Epithelial cell of proximal tubule (primary cell): ENCODE data around the gene DPP10. TPM values are rescaled to one million over a fixed set of nuclear protein-coding genes. Genes with fewer than 3 reads are reported as not detected.

Source experiments
- DNase-seq: peaks from one replicate; pipeline ENCODE4 v3.0.0-alpha.2; 2011; ENCODE audit warnings: low read depth
- H3K4me3 ChIP-seq: 2 replicates; pipeline ENCODE4 v1.5.1; 2011; ENCODE audit warnings: low read depth, mild to moderate bottlenecking, low read length
- CTCF ChIP-seq: conservative IDR thresholded peaks from 2 replicates; pipeline ENCODE4 v1.5.1; 2012; ENCODE audit warnings: low read depth, mild to moderate bottlenecking, low read length
- total RNA-seq: library from RNA; depleted of rRNA; stranded (reverse); fragments of >200 nt; gene quantifications from 2 replicates; pipeline ENCODE4 v1.2.3, GENCODE V29; 2015

The DPP10 gene
- total RNA-seq, 1 donor from 2014 or later, result 0.06 TPM

GRCh38 chr2:115480741-115481140 lies 1038.3 kb downstream of the DPP10 start:
- no peak overlapping the region for H3K4me3 ChIP-seq
- no peak for DNase-seq
- TF ChIP-seq CTCF, result no peak

GRCh38 chr2:115481842-115482241 lies 1039.4 kb downstream of the DPP10 start:
- DNase-seq, result no peak
- no peak for TF ChIP-seq CTCF
- H3K4me3 ChIP-seq, result no peak overlapping the region

GRCh38 chr2:115483666-115484065 lies 1041.2 kb downstream of the DPP10 start:
- no peak overlapping the region for H3K4me3 ChIP-seq
- no peak for TF ChIP-seq CTCF
- DNase-seq, result no peak

- TF ChIP-seq CTCF, result no peak
- DNase-seq, result peak; percentile 2
- no peak overlapping the region for H3K4me3 ChIP-seq
Observed at GRCh38 chr2:115484486-115484885, 1042.0 kb downstream of the DPP10 start.

- no peak for DNase-seq
- TF ChIP-seq CTCF, result no peak
- no peak overlapping the region for H3K4me3 ChIP-seq
Observed at GRCh38 chr2:115484983-115485382, 1042.5 kb downstream of the DPP10 start.

GRCh38 chr2:115491186-115491793 lies 1048.8 kb downstream of the DPP10 start:
- no peak for TF ChIP-seq CTCF
- no peak for DNase-seq
- no peak overlapping the region for H3K4me3 ChIP-seq

- DNase-seq, result no peak
- no peak overlapping the region for H3K4me3 ChIP-seq
- no peak for TF ChIP-seq CTCF
Observed at GRCh38 chr2:115505331-115505730, 1062.9 kb downstream of the DPP10 start.
